HG03159 (cell line): ENCODE results near the gene LGALS7B.
"Not testable (repeated sequence)": the region's sequence is repeated elsewhere in the genome, so short reads cannot be mapped to it uniquely, and the experiment has no call there.

Source experiments
- ATAC-seq: cut with Tn5 transposase; IDR thresholded peaks from one replicate; pipeline ENCODE4 v1.9.1; 2021; ENCODE audit warnings: mild to moderate bottlenecking, moderate library complexity; ENCODE audit not compliant: unreplicated experiment

The LGALS7B gene

DNA sequence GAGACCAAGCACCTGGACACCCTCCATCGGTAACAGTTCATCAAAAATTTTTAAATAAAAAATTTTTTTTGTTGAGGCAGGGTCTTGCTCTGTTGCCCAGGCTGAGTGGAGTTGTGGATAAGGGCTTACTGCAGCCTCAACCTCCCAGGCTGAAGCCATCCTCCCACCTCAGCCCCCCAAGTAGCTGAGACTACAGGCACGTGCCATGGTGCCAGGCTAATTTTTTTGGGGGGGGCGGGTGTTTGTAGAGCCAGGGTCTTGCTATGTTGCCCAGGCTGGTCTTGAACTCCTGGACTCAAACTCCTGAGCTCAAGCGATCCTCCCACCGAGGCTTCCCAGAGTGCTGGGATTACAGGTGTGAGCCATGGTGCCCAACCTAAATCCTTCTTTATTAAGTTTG is 4.7 kb downstream of the LGALS7B start:
- no peak for ATAC-seq

DNA sequence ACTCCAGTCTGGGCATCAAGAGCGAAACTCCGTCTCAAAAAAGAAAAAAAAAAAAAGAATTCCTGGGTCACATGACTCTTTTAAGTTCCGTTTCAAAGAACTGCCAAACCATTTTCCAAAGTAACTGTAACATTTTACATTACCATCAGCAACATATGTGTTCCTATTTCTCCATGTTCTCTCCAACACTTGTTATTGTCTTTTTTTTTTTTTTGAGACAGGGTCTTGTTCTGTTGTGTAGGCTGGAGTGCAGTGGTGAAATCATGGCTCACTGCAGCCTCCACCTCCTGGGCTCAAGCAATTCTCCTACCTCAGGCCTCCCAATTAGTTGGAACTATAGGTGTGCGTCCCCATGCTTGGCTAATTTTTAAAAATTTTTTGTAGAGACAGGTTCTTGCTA is 6.5 kb downstream of the LGALS7B start:
- no peak for ATAC-seq

DNA sequence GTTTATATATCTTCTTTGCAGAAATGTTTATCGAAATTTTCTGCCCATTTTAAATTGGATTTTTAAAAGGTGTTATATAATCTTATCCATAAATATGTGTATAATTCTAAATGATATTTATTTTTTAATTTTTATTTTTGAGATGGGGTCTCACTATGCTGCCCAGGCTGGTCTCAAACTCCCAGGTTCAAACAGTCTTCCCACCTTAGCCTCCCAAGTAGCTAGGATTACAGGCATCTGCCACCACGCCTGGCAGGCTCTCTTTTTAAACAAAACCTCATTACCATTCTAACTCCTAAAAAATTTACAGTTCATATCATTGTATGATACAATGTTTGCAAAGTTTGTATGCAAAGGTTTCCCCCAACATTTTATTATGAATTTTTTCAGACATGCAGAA is 7.2 kb downstream of the LGALS7B start:
- ATAC-seq: no peak

DNA sequence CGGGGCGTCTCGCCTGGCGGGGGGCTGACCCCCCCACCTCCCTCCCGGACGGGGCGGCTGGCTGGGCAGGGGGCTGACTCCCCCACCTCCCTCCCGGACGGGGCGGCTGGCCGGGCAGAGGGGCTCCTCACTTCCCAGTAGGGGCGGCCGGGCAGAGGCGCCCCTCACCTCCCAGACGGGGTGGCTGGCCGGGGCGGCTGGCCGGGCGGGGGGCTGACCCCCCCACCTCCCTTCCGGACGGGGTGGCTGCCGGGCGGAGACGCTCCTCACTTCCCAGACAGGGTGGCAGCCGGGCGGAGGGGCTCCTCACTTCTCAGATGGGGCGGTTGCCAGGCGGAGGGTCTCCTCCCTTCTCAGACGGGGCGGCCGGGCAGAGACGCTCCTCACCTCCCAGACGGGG is 8.8 kb downstream of the LGALS7B start:
- not testable (repeated sequence) for ATAC-seq

DNA sequence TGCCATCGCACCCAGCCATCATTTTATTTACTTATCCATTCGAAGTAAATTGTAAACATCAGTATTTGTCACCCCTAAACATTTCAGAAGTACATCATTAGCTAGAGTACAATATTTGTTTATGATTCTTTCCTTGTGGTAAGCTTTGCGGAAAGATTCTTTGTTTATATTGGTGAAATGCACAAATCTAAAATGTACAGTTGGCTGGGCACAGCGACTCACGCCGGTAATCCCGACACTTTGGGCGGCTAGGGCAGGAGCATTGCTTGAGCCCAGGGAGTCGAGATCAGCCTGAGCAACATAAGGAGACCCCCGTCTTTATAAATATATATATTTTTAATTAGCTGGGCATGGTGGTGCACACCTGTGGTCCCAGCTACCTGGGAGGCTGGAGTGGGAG is 10.1 kb downstream of the LGALS7B start:
- ATAC-seq: no peak

DNA sequence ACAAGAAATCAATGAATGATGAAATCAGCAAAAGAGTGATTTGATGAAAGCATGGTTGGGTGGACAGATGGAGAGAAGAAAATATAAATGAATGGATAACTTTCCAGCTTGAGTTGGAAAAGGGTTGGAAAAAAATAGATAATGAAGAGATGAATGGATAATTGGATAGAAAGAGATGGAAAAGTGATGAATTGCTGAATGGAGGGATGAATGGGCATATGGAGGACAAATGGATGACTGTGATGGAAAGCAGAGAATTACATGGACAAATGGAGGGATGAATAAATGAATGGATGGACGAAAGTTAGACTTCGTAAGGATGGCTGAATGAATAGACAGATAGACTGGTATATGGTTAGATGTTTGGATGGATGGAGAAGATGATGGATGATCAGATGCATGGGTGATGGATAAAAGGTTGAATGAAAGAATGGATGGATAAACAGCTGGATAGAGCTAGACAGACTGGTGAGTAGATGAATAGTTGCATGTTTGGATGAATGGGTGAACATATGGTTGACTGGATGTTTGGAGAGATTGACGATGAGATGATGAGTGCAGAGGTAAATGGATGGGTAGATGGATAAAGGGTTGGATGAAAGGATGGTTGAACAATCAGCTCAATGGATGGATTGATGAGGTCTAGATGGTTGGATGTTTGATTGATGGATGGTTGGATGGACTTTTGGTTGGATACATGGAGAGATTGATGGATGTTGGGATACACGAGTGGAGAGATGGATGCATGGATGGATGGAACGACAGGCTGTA is 11.8 kb downstream of the LGALS7B start:
- no peak for ATAC-seq

DNA sequence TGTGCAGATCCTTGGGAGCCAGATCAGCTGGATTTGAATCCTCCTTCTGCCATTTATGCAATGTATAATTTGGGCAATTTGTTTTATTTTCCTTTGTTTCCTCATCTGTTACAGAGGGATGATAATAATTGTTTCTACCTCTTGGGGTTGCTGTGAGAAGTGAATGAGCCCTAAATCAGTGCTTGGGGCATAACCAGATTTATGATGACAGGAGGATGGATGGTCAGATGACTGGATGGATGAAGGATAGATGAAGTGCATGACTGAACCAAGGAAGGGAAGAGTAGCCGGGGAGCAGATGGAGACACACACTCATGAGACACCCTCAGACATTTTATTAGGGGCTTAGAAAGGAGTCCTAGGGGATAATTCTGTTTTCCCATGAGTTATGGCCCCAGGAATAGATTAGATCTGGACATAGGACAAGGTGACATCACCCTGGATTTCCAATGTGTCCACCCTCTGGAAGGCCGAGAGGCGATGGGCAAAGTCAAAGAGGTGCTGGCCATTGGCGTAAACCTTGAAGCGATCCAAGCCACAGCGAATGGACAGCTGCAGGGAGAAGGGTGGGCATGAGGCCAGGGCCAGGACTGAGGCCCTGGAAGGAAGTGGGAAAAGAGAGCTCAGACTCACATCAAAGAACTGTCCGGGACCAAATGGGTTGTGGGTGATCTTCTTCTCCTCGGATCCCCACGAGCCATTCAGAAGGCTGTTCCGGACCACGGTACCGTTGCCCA is 12.5 kb downstream of the LGALS7B start:
- ATAC-seq: no peak

DNA sequence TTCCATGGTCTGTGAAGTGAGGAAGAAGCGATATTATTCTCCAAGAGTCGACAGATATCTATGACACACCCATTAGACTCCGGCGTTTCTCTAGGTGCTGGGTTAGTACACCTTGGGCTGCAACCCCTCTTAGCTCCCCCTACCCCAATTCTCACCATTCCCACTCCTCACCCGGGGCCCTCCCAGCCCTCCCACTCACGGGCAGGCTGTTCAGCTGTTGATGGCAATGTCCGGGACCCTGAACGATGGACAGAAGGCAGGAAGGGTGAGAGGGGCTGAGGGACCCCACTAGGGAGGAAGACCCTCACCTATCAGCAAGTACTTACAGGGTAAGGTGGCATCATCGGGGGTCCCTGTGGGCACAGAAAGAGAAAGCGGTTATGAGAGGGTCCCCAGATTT is 14.5 kb downstream of the LGALS7B start:
- no peak for ATAC-seq

DNA sequence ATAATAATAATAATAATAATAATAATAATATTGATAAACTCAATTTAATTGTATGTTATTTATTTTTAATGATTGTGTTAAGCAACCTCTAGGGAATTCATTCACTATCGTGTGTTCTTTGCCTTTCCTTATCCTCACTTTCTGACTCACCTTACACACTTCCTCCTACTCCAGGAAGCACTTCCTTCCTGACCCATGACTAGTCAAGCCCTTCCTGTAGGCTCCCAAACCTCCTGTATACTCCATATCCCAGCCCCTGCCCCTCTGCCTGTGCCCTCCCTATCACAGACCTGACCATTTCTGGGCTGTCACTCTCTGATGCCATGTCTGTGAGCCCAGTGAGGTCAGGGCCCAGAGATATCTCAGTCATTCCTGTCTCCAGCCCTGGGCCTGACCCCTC is 16.2 kb downstream of the LGALS7B start:
- ATAC-seq: no peak

DNA sequence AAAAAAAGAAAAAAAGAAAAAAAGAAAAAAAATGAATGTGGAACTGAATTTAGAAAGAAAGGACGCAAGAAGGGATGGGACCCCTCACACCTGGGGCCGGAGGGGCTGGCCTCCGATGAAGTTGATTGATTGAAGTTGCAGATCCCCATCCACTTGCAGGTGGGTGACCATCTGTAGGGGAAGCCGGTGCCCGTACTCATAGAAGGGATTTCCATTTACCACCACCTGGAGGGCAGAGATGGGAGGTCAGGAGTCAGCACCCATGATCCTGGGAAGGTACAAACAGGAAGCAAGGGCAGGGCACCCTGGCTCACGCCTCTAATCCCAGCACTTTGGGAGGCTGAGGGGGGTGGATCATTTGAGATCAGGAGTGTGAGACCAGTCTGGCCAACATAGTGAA is 17.4 kb downstream of the LGALS7B start:
- ATAC-seq: no peak

DNA sequence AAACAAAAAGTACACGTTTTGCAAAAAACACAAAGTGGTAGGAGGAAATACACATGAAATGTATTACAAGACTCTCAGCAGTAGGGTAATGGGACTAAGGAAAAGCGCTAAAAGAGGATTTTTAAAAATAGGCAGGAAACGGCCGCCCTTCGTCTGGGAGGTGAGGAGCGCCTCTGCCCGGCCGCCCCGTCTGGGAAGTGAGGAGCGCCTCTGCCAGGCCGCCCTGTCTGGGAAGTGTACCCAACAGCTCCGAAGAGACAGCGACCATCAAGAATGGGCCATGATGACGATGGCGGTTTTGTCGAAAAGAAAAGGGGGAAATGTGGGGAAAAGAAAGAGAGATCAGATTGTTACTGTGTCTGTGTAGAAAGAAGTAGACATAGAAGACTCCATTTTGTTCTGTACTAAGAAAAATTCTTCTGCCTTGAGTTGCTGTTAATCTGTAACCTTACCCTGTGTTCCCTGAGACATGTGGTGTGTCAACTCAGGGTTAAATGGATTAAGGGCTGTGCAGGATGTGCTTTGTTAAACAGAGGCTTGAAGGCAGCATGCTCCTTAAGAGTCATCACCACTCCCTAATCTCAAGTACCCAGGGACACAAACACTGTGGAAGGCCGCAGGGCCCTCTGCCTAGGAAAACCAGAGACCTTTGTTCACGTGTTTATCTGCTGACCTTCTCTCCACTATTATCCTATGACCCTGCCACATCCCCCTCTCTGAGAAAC is 18.5 kb downstream of the LGALS7B start:
- not testable (repeated sequence) for ATAC-seq

DNA sequence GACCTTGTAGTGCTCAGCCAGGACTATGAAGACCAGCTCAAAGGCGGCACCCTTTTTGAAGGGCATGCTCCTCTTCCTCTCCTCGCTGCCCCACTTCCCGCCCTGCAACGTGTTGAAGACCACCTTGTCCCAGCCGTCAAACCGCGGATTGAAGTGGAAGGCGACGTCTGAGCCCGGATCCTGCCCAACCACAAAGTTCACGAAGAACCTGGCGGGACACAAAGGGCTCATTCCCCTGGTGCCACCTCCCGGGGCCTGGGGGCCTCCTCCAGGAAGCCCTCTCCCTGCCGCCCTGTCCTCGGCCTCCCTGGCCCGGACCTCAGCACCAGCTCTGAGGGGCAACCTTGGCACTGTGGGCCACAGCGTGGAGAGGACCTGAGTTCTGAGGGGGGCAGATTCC is 19.7 kb downstream of the LGALS7B start:
- no peak for ATAC-seq

DNA sequence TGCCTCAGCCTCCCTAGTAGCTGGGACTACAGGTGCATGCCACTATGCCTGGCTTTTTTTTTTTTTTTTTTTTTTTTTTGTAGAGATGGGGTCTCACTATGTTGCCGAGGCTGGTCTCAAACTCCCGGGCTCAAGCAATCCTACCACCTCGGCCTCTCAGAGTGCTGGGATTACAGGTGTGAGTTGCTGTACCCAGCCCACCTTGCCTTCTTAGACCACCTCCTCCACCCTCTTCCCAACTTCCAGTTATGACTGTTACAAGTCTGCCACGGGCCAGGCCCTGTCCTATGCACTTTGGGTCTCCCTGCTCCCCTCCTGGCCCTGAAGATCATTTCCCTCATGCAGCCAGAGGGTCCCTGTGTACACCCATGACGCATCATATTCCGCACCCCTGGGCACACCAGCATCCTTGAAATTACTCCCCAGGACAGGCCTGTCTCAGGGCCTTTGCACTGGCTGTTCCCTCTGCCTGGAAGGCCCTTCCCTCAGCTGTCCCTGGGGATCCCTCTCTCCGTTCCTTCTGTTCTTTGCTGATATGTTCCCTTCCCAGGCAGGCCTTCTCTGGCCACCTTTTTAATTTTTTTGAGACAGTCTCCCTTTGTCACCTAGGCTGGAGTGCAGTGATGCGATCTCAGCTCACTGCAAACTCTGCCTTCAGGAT is 20.7 kb downstream of the LGALS7B start:
- ATAC-seq: no peak

DNA sequence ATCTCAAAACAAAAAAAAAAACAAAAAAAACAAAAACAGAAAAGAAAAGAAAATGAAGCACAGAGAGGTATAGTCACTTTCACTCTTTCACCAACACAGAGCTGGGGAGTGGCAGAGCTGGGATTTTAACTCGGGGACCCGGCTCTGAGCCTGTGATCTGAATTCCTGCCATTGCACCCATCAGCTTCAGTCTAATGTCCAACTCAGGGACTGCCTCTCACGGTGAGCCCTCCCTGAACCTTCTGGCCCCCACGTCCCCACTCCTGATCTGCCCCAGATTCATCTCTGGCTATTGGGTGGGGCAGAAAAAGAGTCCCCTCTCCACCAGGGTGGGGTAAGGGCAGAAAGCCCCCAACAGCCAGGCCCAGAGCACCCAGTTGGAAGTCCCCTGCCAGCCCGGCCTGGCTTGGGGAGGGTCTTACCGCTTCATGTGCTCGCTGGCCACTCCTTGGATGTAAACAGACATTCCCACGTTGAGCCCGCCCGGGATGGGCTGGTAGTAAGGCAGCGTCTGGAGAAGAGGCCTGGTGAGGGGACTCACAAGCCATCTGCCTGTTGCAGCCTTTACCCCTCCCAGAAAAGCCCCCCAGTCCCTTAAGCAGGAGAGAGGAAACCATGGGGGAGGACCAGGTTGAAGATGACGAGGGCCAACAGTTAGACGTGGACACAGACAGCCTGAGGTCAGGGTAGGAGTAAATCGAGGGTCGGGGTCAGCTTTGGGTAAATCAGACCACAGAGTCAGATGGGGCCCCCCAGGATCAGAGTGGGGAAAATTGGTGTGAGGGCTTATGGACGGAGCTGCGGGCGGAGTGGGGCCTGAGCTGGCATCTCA is 23.2 kb downstream of the LGALS7B start:
- ATAC-seq: no peak

DNA sequence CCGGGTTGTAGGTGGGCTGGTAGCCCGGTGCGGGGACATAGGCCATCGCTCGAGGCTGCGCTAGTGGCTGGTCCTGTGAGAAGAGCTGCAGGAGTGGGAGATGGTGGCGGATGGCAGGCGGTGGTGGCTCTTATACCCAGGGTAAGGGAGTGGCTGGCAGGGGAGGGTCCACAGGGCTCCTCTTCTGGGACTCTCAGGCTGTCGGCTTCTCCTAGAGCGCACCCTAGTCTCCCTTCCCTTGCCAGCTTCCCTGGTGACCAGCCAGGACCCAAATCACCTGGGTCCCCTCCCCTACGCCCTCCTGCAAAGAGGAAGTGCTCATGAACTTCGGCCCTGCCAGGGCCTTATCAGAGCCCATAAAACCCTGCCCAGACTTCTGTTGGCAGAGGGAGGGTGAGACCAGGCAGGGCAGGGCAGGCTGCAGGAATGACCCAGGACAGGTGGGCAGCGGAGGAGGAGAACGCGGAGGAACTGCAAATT is 23.9 kb downstream of the LGALS7B start, which contains the start of gene LGALS4:
Gene LGALS4, minus strand, starts transcription at position 105 of the 480 bp plus-strand sequence. Its CDS starts 59 bp downstream, at position 46.
- ATAC-seq: no peak

DNA sequence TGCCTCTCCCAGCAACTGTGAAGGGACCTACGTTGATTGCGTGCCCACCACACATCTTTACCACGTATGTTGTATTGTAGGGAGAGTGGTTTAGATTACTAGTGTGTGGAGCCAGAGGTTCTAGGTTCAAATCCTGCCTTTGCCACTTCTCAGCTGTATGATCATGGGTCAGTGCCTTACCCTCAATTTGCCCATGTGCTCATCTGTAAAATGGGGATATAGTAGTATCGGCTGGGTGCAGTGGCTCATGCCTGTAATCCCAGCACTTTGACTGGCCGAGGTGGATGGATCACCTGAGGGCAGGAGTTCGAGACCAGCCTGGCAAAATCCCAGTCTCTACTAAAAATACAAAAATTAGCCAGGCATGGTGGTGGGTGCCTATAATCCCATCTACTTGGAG is 24.3 kb downstream of the LGALS7B start:
- ATAC-seq: no peak

DNA sequence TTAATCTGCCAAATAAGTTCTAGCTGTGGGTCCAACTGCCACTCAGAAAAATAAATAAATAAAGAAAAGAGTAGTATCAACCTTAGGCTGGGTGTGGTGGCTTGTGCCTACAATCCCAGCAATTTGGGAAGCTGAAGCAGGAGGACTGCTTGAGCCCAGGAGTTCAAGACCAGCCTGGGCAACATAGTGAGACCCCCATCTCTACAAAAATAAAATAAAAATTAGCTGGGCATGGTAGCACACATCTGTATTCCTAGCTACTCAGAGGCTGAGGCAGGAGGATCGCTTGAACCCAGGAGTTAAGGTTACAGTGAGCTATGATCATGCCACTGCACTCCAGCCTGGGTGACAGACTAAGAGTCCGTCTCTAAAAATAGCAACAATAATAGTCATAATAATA is 24.9 kb downstream of the LGALS7B start:
- not testable (repeated sequence) for ATAC-seq

DNA sequence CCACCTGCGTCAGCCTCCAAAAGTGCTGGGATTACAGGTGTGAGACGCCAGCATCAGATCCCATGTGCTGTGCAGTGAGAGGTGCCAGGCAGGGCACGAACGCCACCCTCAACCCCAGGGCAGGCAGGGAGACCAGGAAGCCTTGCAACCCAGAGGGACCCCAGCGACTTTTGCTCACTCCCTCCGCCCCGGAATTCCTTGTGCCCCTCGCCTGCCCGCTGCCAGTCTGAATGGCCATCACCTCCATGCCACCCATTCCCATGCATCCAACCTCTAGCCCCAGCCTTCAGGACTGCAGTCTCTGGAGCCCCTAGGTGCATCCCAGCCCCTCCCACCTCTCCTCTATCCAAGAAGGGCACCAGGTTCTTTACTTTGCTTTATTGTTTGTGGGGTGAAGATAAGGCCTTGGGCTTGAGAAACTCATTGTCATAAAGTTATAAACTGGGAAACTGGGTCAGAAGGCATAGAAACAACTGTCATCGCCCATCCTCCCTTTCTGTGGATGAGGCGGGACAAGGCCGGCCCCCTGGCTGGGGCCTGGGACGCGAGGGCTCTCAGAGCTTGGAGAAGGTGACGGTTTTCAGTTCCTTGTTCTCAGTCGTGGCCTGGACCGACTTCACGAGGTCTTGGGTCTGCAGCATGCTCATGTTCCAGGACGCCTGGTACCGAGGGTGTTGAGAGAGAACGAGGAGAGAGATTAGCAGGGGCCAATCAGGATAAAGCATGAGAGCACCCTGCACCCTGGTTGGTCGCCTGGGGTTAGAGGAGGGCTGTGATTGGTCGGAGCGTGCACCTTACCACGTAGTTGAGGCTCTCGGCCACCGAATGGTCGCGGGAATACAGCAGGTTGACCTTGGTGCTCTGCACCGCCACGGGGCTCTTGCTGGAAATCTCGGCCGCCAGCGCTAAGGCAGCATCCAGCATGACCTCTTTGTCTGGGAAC is 26.3 kb downstream of the LGALS7B start:
- ATAC-seq: no peak

DNA sequence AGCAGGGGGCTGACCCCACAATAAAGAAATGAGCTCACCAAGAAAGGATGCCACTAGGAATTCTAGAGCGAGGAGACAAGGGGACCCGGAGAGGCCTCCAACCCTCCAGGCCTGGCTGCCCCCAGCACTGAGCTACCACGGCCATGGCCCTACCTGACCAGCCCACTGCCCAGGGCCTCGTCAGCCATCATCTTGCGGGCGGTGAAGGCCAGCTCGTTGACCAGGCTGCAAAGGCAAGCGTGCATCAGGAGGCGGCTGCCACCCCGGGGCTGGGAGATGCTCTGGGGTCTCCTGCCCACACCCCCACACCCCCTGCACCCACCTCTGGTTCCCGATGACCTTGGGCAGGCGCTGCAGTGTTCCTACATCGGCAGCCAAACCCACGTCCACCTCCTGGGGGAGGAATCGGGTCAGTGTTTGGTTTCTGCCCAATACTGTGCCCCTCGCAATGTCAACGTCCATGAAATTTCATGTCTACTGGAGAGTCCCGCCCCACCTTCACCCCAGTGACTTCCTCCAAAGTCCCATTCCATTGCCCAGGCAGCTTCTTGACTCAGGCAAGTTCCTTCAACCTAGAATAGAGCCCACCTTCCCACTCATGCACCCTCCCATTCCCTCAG is 27.2 kb downstream of the LGALS7B start:
- no peak for ATAC-seq
